ENCODE data around the gene FAM120A.

FAM120A gene

DNA sequence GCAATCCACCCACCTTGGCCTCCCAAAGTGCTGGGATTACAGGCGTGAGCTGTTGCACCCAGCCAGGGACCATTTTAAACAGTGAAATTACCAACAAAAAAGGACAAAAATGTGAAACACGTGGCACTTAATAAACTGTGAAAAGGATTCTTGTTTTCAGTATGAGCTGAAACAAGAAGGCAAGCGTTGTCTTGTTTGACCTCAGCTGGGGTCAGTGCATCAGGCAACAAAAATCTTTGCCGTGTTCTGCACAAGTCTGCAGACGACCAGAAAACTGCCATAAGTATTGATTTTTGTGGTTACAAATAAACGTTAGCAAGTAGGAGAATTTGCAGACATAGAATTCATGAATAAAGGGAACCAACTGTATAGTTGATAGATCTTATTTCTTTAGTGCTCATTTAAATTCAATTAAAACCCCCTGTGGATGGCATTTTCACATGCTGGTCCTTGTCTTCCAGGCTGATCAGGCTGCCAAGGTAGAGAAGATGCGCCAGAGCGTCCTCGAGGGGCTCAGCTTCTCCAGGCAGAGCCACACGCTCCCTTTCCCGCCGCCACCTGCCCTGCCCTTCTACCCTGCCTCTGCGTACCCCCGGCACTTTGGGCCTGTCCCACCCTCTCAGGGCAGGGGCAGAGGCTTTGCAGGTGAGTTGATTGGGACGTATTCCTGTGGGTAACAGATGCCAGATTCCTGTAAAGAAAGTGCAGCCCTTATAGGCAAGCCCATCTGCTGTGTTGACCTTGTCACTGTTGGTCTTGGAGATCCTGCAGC, 106.1 kb downstream of the FAM120A start:
- no peak for DNase-seq (ENCODE audit: low read depth)

DNA sequence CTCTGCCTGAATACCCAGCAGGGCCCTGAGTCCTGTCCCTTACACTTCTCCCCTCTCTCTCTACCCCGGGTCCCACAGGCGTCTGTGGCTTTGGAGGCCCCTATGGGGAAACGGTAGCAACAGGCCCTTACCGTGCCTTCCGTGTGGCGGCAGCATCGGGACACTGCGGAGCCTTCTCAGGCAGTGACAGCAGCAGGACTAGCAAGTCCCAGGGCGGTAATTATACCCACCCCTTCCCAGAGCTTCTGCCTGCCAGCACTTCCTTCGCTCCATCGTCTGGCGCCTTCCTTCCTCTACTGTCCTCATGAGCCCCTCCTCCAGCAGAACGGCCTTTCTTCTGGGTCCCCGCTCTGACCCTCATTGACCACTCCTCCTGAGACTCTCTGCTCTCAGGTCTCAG, 107.0 kb downstream of the FAM120A start:
- DNase-seq (ENCODE audit: low read depth), result no peak

DNA sequence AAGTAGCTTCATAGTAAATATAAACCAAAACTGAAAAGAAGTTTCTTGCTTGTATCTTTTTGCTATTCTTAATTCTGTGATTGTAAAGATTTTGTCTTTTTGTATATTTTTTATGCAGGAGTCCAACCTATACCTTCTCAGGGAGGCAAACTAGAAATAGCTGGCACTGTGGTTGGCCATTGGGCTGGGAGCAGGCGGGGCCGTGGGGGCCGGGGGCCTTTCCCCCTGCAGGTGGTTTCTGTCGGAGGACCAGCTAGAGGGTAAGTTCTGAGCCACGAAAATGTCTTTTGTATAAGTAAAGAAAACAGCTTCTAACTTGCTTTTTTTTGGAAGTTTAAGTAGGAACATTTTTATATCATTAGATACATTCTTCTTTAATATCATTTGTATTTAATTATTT, 109.5 kb downstream of the FAM120A start:
- no peak for DNase-seq (ENCODE audit: low read depth)

DNA sequence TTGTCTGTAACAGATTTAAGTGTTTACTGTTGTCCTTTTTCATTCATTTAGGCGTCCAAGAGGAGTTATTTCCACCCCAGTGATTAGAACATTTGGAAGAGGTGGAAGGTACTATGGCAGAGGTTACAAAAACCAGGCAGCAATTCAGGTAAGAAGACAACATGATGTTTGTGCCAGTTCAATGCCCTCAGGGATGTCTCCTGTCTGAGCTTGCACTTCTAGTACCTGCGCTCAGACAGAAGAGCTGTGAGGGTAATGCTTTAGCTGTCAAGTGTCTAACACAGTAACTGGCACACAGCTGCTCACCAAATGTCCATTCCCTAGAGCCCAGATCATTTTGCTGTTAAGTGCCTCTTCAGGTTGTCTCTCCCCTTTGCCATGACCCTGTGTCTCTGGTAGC, 110.7 kb downstream of the FAM120A start:
- DNase-seq (ENCODE audit: low read depth), result no peak

DNA sequence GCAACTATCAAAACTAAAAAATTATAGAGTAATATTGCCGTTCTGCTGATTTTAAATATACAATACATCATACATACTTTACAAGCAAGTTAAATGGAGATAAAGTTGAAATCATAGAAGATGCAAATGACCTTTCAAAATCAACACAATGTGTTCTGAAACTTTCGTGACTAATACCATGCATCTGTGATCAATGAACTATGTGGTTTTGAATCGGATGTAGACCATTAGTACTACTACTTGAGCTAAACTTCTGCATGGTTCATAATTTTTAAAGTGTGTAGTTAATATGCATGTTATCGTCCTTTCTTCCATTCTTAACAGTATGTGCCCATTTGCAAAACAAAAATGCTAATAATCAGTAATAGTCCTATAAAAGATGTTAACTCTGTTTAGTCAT, 113.6 kb downstream of the FAM120A start:
- no peak for DNase-seq (ENCODE audit: low read depth)

DNA sequence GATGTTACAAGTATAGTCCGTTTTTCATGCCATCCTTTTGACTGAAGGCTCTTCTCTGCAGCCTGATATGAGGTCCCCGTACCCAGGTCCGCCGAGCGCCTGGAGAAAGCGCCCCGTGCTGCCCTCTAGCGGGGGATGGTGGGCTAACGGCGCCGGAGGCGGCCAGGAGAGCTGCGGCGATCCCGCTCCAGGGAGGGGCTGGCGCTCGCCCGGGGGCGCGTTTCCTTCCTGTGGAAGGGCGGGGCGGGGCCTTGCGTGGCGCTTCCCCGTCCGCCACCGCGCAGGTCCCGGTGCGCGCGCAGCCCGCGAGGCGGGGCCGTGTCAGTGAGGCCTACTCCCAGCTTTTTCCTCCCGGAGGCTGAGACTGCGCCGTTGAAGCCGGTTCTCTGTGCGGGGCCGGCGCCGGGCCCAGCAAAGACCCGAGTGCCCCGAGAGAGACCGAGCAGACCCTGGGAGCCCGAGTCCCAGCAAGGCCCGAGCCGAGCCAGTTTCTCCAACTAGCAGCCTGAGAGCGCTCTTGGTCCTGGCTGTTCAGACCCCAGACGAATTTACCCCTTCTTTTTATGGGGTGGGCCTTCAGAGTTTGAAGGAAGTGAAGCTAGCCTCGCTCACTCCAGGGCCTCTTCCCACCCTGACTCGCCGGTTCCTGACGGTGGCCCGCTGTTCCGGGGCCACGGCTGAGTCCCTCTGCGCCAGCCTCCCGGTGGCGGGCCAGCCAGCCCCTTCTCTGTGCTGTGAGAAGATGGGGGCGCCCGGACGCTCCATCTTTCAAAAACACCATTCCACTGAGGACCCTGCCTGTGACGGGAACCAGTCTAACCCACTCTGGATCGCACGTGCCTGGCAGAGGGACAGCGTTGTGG, 115.2 kb downstream of the FAM120A start:
- DNase-seq (ENCODE audit: low read depth), result peak; percentile 100

DNA sequence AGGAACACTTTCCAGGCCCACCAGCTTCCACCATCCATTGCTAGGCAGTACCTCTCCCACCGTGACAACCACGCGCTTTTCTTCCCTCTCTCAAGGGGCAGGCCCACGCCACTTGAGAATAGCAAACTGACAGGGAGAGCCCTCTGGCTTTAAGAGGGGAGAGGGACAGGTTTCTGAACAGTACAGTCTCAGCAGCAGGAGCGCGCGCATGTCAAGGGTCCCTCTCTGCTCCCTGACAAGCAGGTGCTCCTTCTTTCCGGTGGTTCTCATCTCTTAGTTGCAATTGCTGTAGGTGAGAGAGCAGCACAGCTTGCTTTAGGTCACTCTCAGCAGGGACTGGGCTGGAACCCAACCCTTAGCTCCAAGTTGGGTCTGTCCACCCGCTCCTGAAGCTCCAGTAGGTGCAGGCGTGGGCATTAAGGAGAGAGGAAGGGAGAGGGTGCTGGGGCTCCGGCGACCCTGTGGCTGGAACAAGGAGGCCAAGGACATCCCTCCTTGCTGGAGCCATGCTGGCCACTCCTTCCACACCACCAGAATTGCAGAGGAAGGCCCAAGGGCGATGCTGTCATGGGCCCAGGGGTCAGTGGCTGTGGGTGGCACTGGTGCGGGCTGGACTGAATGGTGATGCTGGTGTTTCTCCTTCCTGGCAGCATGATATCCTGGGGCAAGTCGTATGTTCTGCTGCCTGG, 115.9 kb downstream of the FAM120A start:
- no peak for DNase-seq (ENCODE audit: low read depth)

DNA sequence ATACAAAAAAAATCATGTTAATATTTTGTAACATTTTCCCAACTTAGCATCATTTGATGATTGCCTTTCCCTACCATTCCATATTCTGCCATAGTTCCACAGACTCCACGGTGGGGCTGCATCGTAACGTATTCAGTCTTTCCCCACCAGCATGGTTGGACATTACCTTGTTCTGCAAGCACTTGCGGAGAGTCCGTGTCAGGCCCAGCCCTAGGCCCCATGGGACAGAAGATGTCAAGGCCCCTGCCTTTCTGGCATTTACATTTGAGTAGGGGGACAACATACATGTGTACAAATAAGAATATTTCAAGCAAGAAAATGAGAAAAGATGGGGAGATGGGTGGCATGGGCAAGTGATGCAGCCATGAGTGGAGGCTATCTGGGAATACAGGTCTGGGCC, 116.7 kb downstream of the FAM120A start:
- no peak for DNase-seq (ENCODE audit: low read depth)

DNA sequence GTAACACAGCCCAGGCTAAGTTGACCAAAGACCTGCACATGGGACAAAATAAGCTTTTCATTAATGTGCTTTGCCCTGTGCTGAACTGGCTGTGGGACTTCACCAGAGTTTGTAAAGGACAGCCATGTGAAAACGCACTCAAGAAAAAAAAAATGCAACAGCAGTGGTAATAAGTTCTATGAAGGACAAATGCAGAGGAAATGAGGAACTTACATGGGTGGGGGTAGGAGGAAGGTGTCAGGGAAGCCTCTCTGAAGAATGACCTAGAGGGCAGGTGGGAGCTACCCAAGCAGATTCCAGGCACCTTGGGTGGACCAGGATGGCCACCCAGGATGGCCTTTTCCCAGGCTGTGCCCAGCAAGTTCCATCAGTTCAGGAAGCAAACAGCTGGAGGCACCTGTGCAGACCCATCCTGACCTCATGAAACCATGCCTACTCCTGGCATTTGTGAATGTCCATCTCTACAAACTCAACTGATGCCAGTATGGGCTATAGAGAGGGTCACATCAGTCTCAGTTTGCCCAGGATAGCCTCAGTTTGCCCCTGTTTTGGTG, 118.2 kb downstream of the FAM120A start:
- DNase-seq (ENCODE audit: low read depth), result no peak

DNA sequence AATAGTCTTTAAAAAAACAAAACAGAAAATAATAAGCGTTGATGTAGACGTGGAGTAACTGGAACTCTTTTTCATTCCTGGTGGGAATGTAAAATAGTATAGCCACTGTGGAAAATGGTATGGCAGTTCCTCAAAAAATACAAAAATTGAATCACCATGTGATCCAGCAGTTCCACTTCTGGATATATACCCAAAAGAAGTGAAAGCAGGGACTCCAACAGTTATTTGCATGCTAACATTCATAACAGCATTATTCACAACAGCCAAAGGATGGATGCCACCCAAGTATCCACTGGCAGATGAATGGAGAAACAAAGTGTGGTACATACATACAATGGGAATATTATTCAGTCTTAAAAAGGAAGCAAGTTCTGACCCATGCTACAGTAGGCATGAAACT, 120.7 kb downstream of the FAM120A start:
- no peak for DNase-seq (ENCODE audit: low read depth)

DNA sequence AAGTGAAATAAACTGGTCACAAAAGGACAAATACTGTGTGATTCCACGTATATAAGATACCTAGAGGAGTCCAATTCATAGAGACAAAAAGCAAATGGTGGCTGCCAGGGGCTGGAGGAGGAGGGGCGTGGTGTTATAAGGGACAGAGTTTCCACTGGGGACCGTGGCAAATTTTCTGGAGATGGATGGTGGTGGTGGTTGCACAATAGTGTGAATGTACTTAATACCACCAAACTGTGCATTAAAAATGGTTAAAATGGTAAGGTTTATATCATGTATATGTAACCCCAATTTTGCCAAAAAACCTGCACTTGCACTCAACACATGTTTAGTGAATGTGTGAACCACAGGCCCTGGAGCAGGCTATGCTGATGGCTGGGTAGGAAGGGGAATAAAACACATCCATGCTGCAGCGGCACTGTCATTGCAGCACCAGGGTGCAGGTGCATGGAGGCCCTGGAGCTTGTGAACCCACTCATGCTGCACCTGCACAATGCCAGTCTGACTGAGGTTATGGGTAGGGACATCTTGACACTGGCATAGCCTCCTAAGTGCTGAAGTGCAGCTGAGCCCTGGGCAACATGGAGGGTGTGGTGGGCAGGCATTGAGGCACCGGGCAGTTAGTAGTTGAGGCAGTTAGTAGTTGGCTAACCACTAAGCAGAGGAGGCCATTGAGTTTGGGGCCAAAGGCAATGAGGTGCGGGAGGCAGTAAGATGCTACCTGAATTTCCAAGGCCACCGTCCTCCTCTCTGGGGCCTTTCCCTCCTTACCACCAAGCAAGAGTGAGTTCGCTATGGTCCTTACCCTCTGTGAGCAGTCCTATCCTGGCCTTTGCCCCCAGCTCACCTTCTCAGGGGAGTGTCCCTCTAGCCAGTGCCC, 121.4 kb downstream of the FAM120A start:
- DNase-seq (ENCODE audit: low read depth), result no peak

DNA sequence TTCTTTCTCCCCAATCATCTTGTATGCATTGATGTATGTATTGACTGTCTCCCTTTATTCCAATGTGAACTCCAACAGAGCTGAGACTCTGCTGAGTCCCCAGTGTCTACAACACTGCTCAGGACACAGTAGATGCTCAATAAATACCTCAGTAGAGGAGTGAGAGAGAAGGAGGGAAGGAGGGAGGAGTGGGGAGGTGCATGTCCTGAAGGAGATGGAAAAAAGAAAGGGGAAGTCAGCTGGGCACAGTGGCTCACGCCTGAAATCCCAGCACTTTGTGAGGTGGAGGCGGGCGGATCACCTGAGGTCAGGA, 122.0 kb downstream of the FAM120A start:
- no peak for DNase-seq (ENCODE audit: low read depth)

DNA sequence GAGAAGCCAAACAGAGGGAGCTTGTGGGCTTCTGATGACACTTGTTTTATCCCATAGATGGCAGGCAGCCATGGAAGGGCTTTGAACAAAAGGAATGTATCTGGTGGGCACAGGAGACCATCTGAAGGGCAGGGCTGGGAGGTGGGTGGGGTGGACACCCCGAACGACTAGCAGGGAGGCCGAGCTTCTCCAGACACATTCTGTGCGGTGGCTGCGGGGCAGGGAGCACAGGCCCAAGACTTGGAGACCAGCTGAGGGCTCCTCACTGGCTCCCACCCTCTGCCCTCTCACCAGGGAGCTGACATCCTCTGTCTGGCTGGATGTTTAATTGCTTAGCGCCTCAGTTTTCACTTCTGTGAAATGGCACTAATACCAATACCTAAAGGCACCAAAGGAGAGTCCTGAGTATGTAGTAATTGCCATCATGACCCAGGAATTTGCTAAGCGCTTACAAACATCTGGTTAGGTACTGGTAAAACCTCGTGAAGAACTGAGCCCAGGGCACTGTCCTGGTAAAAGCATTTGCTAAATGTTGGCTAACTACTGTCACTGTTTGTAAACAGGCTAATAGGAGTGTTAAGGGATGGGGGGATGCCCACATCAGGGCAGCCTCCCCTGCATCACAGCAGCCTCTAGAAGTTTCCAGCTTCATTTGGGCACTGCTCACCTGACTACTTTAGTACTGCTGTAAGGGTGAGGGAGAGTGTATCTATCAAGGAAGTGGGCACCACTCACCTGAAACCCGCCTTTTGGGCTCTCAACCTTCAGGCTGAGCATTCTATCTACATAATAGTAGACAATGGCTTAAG, 122.8 kb downstream of the FAM120A start:
- DNase-seq (ENCODE audit: low read depth), result no peak

DNA sequence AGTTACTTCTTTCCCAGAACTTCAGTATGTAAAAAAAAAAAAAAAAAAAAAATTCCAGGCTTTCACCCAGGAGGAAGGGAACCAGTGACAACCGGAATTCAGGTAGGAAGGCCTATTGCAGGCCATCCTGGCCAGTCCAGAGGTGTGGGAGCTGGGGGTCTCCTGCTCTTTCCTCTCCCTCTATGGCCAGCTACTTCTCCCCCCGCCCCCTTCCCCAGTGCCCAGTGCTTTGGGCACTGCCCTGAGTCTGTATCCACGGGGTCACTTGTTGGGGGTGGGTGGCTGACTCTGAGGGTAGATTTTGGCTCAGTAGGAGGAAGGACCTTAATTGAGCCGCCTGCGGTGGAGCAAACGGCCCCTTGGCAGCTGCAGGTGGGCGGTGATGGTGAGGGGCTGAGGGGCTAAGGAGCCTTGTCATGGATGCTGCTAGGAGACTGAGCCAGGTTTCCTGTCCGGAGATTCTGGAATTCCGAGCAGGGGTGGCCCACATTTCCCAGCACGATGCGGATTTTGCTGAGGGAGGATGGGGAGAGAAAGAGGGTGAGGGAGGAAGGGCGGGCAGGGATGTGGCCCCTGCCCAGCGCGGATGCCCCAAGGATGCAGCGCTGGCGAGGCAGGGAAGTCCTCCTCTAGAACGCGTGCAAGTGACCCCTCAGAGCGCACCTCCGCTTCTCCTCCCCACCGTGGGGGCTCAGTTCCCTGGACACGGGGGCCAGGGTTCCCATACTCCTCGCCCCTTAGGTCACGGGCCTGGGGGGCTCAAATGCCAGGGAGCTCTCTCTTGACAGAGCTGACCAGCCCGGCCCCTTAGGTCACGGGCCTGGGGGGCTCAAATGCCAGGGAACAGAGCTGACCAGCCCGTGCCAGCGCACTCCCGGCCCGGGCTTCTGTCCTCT, 123.7 kb downstream of the FAM120A start:
- DNase-seq (ENCODE audit: low read depth), result no peak

DNA sequence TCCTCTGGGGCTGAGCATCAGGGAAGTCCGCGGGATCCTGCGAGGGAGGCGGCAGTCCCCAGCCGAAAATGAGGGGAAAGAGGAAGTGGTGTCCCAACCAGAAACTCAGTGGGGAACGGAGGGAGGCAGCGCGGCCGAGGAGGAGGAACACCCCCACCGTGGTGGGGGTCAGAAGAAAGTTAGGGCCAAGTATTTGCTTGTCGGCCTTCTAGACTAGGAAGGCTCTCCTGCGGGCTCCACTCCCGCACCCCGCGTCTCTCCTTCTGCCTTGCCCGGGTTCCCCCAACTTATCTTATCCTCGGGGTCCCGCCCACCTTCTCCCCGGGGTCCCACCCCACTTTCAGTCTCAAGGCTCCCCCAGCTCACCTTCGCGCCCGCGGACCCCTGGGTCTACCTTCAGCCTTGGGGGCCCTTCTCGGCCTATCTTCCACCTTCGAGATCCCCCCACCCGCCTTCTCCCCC, 124.3 kb downstream of the FAM120A start:
- peak; percentile 44 for DNase-seq (ENCODE audit: low read depth)

DNA sequence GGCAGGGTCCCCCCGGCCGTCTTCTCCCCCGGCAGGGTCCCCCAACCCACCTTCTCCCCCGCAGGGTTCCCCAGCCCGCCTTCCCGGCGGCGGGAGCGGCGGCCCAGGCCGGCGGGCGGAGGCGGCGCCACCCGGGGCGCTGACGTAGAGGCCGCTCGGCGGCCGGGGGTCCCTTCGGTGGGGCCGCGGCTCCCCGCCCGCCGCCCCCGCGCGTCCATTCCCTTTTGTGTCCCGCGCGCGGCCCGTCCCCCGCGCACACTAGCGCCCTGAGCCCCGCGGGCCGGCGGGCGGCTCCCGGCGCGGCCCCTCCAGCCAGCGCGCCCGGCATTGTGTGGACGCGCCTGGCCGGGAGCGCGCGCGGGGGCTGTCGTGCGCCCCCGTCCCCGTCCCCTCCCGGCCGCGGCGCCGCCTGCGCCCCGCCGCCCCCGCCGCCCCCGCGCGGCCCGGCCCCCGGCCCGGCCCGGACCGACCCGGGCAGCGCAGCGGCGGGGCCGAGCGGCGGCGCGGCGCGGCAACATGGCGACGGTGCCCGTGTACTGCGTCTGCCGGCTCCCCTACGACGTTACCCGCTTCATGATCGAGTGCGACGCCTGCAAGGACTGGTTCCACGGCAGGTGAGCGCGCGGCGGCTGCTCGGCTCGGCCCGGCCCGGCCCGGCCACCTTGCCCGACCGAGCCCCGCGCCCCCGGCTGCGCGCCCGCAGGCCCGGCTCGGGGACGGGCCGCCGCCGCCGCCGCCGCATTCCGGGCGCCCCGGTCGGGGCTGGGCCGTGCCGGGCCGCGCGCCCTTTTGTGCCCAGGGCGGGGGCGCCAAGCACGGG, 125.0 kb downstream of the FAM120A start, which contains the start of gene PHF2:
TSS of gene PHF2 (plus strand) at position 327 of the 820 bp plus-strand sequence. CDS start at position 517, 190 bp downstream.
- DNase-seq (ENCODE audit: low read depth), result peak; percentile 20

DNA sequence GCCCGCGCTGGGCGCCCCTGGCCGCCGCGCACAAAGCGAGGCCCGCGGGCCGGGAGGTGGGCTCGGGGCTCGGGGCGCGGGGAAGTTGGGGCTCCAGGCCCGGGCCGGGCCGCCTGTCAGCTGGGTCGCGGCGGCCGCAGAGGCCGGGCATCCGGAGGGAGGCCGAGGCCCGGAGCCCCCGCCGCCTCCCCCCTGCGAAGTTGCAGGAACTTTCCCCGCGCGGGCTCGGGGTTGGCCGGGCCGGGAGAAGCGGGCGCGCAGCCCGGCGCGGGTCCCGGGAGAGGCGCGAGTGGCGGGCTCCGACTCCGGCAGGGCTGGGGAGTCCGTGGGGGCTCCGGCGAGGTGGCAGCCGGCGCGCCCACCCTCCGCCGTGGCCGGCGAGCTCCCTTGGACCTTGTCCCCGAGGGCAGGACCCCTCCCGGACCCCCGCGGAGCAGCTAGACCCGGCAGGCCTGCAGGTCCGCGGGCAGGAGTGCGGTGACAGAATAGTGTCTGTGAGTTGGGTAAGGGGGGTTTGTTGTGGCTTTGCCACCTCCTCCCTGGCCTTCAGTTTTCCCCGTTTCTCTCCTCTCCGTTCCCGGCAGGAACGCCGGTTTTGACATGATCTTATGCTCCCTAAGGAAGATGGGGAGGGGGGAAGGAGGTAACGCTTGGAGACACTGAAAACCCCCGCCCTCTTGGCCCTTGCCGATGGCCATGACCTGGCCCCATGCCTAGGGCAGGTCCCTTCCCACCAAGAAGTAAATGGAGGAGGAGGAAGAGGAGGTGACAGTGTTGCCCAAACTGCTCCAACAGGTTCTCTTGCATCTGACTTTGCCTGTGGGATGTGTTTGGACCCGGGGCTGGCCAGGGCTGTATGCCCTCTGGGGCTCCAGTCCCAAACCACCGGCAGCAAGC, 125.8 kb downstream of the FAM120A start:
- DNase-seq (ENCODE audit: low read depth), result no peak
